ENCODE data around the gene EIF4G1. TPM values are rescaled to one million over a fixed set of nuclear protein-coding genes. Genes with fewer than 3 reads are reported as not detected.
"Not testable (repeated sequence)": the region's sequence is repeated elsewhere in the genome, so short reads cannot be mapped to it uniquely, and the experiment has no call there.

The EIF4G1 gene
- total and polyA plus RNA-seq, 2 of the 8 experiments (the other 6 are each of a cell fraction or from before 2014, with no cell fraction given): 318 to 473 TPM

DNA sequence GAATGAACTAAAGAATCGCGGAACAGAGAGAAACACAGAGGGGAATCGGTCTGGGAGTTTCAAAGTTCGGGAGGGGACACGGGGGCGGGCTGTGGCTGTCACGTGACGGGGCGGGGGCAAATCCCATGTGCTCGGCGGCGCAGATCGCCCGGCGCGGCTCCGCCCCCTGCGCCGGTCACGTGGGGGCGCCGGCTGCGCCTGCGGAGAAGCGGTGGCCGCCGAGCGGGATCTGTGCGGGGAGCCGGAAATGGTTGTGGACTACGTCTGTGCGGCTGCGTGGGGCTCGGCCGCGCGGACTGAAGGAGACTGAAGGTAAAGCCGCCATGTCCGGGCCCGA lies at the start of gene EIF4G1 (continued):
- TF ChIP-seq SP1 (IDR thresholded peaks at IDR 0.05; ENCODE audit: low read depth, low read length) (0 out of 2 replicates have a peak, but pooled peaks have one; percentile 11), SUZ12 (IDR thresholded peaks at IDR 0.05; ENCODE audit: low read length) (no peak), KDM4A (IDR thresholded peaks at IDR 0.05; ENCODE audit: low read depth, low read length, severe bottlenecking) (peak; percentile 30), JUND (IDR thresholded peaks at IDR 0.05; ENCODE audit: low read length) (no peak), POLR2AphosphoS5 (IDR thresholded peaks at IDR 0.05; ENCODE audit: low read depth, low read length) (peak; percentile 77), EGR1 (IDR thresholded peaks at IDR 0.05; ENCODE audit: borderline replicate concordance, low read depth, low read length) (peak; percentile 56; the same call in 1 of the 2 replicates), POLR2A (IDR thresholded peaks at IDR 0.05; ENCODE audit: control extremely low read depth in 1 of 2, low read depth in 2 of 2, low read length in 2 of 2) (peak; percentile 83 to 86; a peak in 2 of 3 replicates), TBP (IDR thresholded peaks at IDR 0.05; ENCODE audit: low read depth, low read length) (peak; percentile 81), HDAC2 (IDR thresholded peaks at IDR 0.05; ENCODE audit: borderline replicate concordance in 1 of 2, low read depth in 2 of 2, low read length in 2 of 2) (no peak), GTF2F1 (IDR thresholded peaks at IDR 0.05; ENCODE audit: borderline replicate concordance, low read depth, low read length) (0 out of 2 replicates have a peak, but pooled peaks have one; percentile 39), YY1 (IDR thresholded peaks at IDR 0.05; ENCODE audit: low read depth, low read length) (peak; percentile 78; the same call in 1 of the 2 replicates), NRF1 (IDR thresholded peaks at IDR 0.05; ENCODE audit: low read depth, low read length) (peak; percentile 53)
- TF ChIP-seq, protein P1, sequence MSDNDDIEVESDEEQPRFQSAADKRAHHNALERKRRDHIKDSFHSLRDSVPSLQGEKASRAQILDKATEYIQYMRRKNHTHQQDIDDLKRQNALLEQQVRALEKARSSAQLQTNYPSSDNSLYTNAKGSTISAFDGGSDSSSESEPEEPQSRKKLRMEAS (IDR thresholded peaks at IDR 0.05): peak; percentile 90

DNA sequence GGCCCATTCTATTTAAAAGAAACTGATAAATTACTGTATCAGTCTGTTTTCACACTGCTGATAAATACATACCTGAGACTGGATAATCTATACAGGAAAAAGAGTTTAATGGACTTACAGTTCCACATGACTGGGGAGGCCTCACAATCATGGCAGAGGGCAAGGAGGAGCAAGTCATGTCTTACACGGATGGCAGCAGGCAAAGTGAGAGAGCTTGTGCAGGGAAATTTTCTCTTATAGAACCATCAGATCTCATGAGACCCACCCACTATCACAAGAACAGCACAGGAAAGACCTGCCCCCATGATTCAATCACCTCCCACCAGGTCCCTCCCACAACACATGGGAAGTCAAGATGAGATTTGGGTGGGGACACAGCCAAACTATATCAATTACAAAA lies 47.2 kb upstream of the EIF4G1 start:
- CTCF ChIA-PET (ENCODE audit: partially characterized antibody): interaction anchor here (1.3 to 7.3 kb wide), 2 partner anchors 17 to 363 kb away, joined by 4 to 29 read pairs; partner anchors contain the start of gene EEF1AKMT4

More for the DNA sequence above, 47.2 kb upstream of the EIF4G1 start:
- not testable (repeated sequence) for H2BK120ac ChIP-seq (replicated peaks; ENCODE audit: low read depth, low read length); H3K4ac ChIP-seq (replicated peaks; ENCODE audit: insufficient read length, low read depth, low read length); H4K20me1 ChIP-seq (replicated peaks in 1 of 2; ENCODE audit: control insufficient read depth in 1 of 2, insufficient read depth in 2 of 2, low read length in 2 of 2); DNase-seq (ENCODE audit: low read depth in 1 of 2, low spot score in 2 of 2); H3K56ac ChIP-seq (replicated peaks; ENCODE audit: insufficient read length, low read depth, low read length); H3K23ac ChIP-seq (ENCODE audit: insufficient read length); H2AFZ ChIP-seq (ENCODE audit: low read length); H4K91ac ChIP-seq (replicated peaks; ENCODE audit: insufficient read length, low read length); H2BK5ac ChIP-seq (ENCODE audit: low read depth, low read length); FAIRE-seq; H4K8ac ChIP-seq (ENCODE audit: extremely low read depth, insufficient read depth, low read length); H3K27ac ChIP-seq (ENCODE audit: low read depth, low read length); H2BK20ac ChIP-seq (ENCODE audit: low read length); H3K14ac ChIP-seq (ENCODE audit: insufficient read length); H3K79me2 ChIP-seq (ENCODE audit: control insufficient read depth in 1 of 2, insufficient read depth in 2 of 2, low read length in 2 of 2); H4K5ac ChIP-seq (ENCODE audit: insufficient read length, low read depth, low read length); H3K79me1 ChIP-seq (ENCODE audit: low read depth, low read length); H3K4me2 ChIP-seq (ENCODE audit: insufficient read depth in 1 of 2, low read depth in 2 of 2, low read length in 2 of 2); H3K18ac ChIP-seq (ENCODE audit: extremely low read depth, low read length); H3K9me3 ChIP-seq (ENCODE audit: insufficient read depth in 2 of 2, low read depth in 1 of 2, low read length in 1 of 2); H3K9ac ChIP-seq (replicated peaks in 1 of 4; ENCODE audit: extremely low read depth in 1 of 4, low read depth in 3 of 4, low read length in 3 of 4); H3K23me2 ChIP-seq (ENCODE audit: low read depth, low read length); H3K36me3 ChIP-seq (ENCODE audit: control insufficient read depth in 2 of 4, insufficient read depth in 4 of 4, low read length in 3 of 4); H2BK12ac ChIP-seq (ENCODE audit: low read depth, low read length); H3K4me1 ChIP-seq (replicated peaks in 1 of 4; ENCODE audit: control insufficient read depth in 3 of 4, insufficient read depth in 4 of 4, low read length in 3 of 4); H2AK5ac ChIP-seq (ENCODE audit: low read depth, low read length); H2BK15ac ChIP-seq (ENCODE audit: low read length); H3K4me3 ChIP-seq (ENCODE audit: extremely low read depth in 1 of 4, insufficient read depth in 2 of 4, low read depth in 3 of 4, low read length in 4 of 4)
- H3K27me3 ChIP-seq (replicated peaks in 1 of 4; ENCODE audit: control insufficient read depth in 3 of 4, extremely low read depth in 1 of 4, insufficient read depth in 3 of 4, low read length in 3 of 4): peaks cover 6 to 13% (median 12%) of the 10 kb centered on the region in 4 experiments
- POLR2A ChIA-PET (ENCODE audit: partially characterized antibody): interaction anchor here (0.6 kb wide), 1 partner anchor 401 kb away, joined by 3 read pairs; no protein-coding TSS in a partner anchor
- WGBS, 2 experiments (ENCODE audit: extremely low coverage in 1 of 2, insufficient coverage in 1 of 2, insufficient read length in 1 of 2, insufficient replicate concordance in 2 of 2, low coverage in 1 of 2, low lambda C conversion rate in 2 of 2, missing lambda C conversion rate in 1 of 2): 67% methylated on average over 1 of the region's 1 CpG; no CpG with 5 or more reads in 1 of the 2 experiments

Measured in H1 (cell line).